Mesenchymal stem cell (in vitro differentiated cells and primary cell): ENCODE measurements around the gene RGS10.

Experiments
- DNase-seq: peaks from one replicate; pipeline ENCODE4 v3.0.0-alpha.2; 2013
- H2AFZ ChIP-seq: one replicate; pipeline ENCODE4 v1.6.1; 2013; ENCODE audit warnings: low read depth, mild to moderate bottlenecking, control low read depth, inconsistent platforms, low read length, moderate library complexity
- H2AK5ac ChIP-seq: 2 replicates; pipeline ENCODE4 v1.6.1; 2013; ENCODE audit warnings: low read length, moderate library complexity, mild to moderate bottlenecking, inconsistent platforms; ENCODE audit not compliant: severe bottlenecking
- H2BK120ac ChIP-seq: one replicate; pipeline ENCODE4 v1.6.1; 2013; ENCODE audit warnings: low read depth, mild to moderate bottlenecking, inconsistent platforms, low read length, moderate library complexity
- H2BK12ac ChIP-seq, 2 experiments: one replicate each; pipeline ENCODE4 v1.6.1; 2013; ENCODE audit warnings: inconsistent platforms in 2 of 2, low read length in 2 of 2, mild to moderate bottlenecking in 2 of 2, moderate library complexity in 2 of 2, control low read depth in 1 of 2
- H2BK15ac ChIP-seq: one replicate; pipeline ENCODE4 v1.6.1; 2013; ENCODE audit warnings: mild to moderate bottlenecking, low read depth, inconsistent platforms; ENCODE audit not compliant: poor library complexity, severe bottlenecking
- H2BK5ac ChIP-seq: 2 replicates; pipeline ENCODE4 v1.6.1; 2013; ENCODE audit warnings: low read depth, mild to moderate bottlenecking, low read length, control low read depth, inconsistent platforms; ENCODE audit not compliant: poor library complexity, severe bottlenecking
- H3K14ac ChIP-seq, 2 experiments: one replicate each; pipeline ENCODE4 v1.6.1; 2013; ENCODE audit warnings: inconsistent platforms in 2 of 2, low read length in 2 of 2, control low read depth in 1 of 2, mild to moderate bottlenecking in 1 of 2, moderate library complexity in 1 of 2
- H3K18ac ChIP-seq, 2 experiments: one replicate each; pipeline ENCODE4 v1.6.1; 2013; ENCODE audit warnings: inconsistent platforms in 2 of 2, low read length in 2 of 2, control low read depth in 1 of 2, low read depth in 1 of 2, mild to moderate bottlenecking in 1 of 2
- H3K23ac ChIP-seq, 2 experiments: one replicate each; pipeline ENCODE4 v1.6.1; 2013; ENCODE audit warnings: inconsistent platforms in 2 of 2, low read length in 2 of 2, mild to moderate bottlenecking in 2 of 2, moderate library complexity in 2 of 2, control low read depth in 1 of 2
- H3K27ac ChIP-seq: 2 replicates; pipeline ENCODE4 v1.5.1; 2013; ENCODE audit warnings: mild to moderate bottlenecking, moderate library complexity, low read length, control low read depth, inconsistent platforms; ENCODE audit not compliant: poor library complexity, severe bottlenecking
- H3K27me3 ChIP-seq, 2 experiments: 2 replicates each; pipeline versions ENCODE4 v1.6.1 to v1.7.0; 2013; ENCODE audit warnings: low read length in 2 of 2, mild to moderate bottlenecking in 2 of 2, moderate library complexity in 2 of 2, control low read depth in 1 of 2, inconsistent platforms in 1 of 2; ENCODE audit not compliant: control insufficient read depth in 1 of 2, insufficient read depth in 1 of 2
- H3K36me3 ChIP-seq, 2 experiments: 2 replicates each; pipeline versions ENCODE4 v1.6.1 to v1.7.0; 2013; ENCODE audit warnings: low read length in 2 of 2, control low read depth in 1 of 2, inconsistent platforms in 1 of 2, low read depth in 1 of 2, mild to moderate bottlenecking in 1 of 2; ENCODE audit not compliant: insufficient read depth in 2 of 2, control insufficient read depth in 1 of 2
- H3K4ac ChIP-seq, 2 experiments: one replicate each; pipeline ENCODE4 v1.6.1; 2013; ENCODE audit warnings: inconsistent platforms in 2 of 2, low read length in 2 of 2, mild to moderate bottlenecking in 2 of 2, moderate library complexity in 2 of 2, control low read depth in 1 of 2, low read depth in 1 of 2
- H3K4me1 ChIP-seq: 2 replicates; pipeline ENCODE4 v1.6.1; 2013; ENCODE audit warnings: low read depth, low read length, control low read depth; ENCODE audit not compliant: control insufficient read depth, insufficient read depth
- H3K4me2 ChIP-seq: 2 replicates; pipeline ENCODE4 v1.6.1; 2013; ENCODE audit warnings: low read length, mild to moderate bottlenecking, inconsistent platforms; ENCODE audit not compliant: poor library complexity, severe bottlenecking
- H3K4me3 ChIP-seq, 2 experiments: 2 replicates each; pipeline versions ENCODE4 v1.5.1 to v1.7.0; 2013; ENCODE audit warnings: low read length in 2 of 2, mild to moderate bottlenecking in 2 of 2, control low read depth in 1 of 2, low read depth in 1 of 2; ENCODE audit not compliant: insufficient read depth in 1 of 2
- H3K79me1 ChIP-seq: replicated peaks from 2 replicates; pipeline ENCODE4 v1.6.1; 2013; ENCODE audit warnings: mild to moderate bottlenecking, control low read depth, low read length, inconsistent platforms; ENCODE audit not compliant: poor library complexity, severe bottlenecking
- H3K9ac ChIP-seq: 2 replicates; pipeline ENCODE4 v1.7.0; 2013; ENCODE audit warnings: mild to moderate bottlenecking, low read length, moderate library complexity
- H3K9me3 ChIP-seq: 2 replicates; pipeline ENCODE4 v1.7.0; 2013; ENCODE audit warnings: mild to moderate bottlenecking, low read length; ENCODE audit not compliant: control insufficient read depth
- H4K8ac ChIP-seq: one replicate; pipeline ENCODE4 v1.6.1; 2013; ENCODE audit warnings: inconsistent platforms, mild to moderate bottlenecking, low read length, moderate library complexity
- H4K91ac ChIP-seq: one replicate; pipeline ENCODE4 v1.6.1; 2013; ENCODE audit warnings: mild to moderate bottlenecking, low read length, inconsistent platforms
- WGBS: methylation state at CpG from one replicate; pipeline ENCODE4 v1.1.7; 2013; ENCODE audit warnings: mixed read lengths; 5-methylcytosine and 5-hydroxymethylcytosine counted together

The RGS10 gene

DNA sequence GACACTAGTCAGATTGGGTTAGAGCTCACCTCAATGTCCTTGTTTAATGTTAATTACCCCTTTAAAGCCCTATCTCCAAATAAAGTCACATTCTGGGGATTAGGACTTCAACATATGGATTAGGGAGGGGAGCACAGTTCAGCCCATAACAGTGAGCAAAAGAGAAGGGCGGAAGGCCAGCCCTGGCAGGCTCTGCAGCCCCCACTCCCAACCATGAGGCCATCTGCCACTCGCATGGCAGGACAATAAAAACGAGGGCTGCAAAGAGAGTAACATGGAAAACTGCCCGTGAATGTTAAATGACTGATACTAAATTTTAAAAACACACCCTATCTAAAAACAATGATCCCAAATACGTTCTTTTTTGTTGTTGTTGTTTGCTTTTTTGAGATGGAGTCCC, 38.7 kb downstream of the RGS10 start:
- Histone ChIP-seq H4K8ac (no peak overlapping the region), H3K23ac (no peak overlapping the region), H3K9me3 (no peaks in the 10 kb centered on the region), H3K4me3 (no peak overlapping the region), H3K18ac (no peak overlapping the region), H3K27ac (no peak overlapping the region), H3K4ac (no peak overlapping the region), H3K4me1 (peaks cover 4% of the 10 kb centered on the region), H4K91ac (no peak overlapping the region), H3K79me1 (peaks cover 2% of the 10 kb centered on the region), H3K9ac (no peak overlapping the region), H2BK120ac (no peak overlapping the region), H3K4me2 (no peak overlapping the region), H3K27me3 (no peaks in the 10 kb centered on the region), H2BK15ac (no peak overlapping the region), H2BK5ac (no peak overlapping the region), H3K14ac (no peak overlapping the region), H3K36me3 (peaks cover 18 to 35% of the 10 kb centered on the region in 2 experiments), H2AFZ (no peak overlapping the region), H2BK12ac (no peak overlapping the region), H2AK5ac (no peak overlapping the region)
- 95% methylated on average over 5 of the region's 5 CpGs for WGBS
- DNase-seq: no peak

DNA sequence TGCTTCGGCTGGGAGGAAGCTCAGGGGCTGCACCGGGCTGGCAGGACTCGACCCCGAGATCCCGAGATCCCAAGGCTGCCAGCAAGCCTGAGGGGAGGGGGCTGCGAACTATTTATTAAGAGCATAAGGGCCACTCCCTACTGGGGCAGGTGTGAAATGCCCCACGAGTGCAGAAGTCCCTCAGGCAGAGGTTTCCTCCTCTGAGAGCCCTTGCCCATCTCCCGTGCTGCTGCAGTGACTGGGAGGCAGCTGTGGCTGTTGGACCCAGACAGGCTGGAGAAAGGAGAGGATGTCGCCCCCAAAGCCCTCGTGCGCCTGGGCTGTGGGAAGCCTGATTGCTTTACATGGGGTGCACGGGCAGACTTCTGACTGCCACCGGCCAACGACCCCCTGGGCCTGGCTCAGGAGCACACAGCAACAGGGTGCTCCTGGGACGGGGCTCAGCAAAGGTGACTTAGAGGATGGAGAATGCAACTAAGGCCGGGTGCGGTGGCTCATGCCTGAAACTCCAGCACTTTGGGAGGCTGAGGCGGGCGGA, 39.8 kb downstream of the RGS10 start:
- H4K91ac ChIP-seq: no peak overlapping the region
- H3K14ac ChIP-seq: no peak overlapping the region
- no peak overlapping the region for H2BK15ac ChIP-seq
- no peak overlapping the region for H3K27ac ChIP-seq
- WGBS: 75% methylated on average over 18 of the region's 19 CpGs
- H3K27me3 ChIP-seq: no peaks in the 10 kb centered on the region
- peaks cover 4% of the 10 kb centered on the region for H3K4me1 ChIP-seq
- no peak overlapping the region for H3K9ac ChIP-seq
- no peak overlapping the region for H3K4me2 ChIP-seq
- no peak overlapping the region for H4K8ac ChIP-seq
- no peak overlapping the region for H2BK5ac ChIP-seq
- H3K79me1 ChIP-seq: peaks cover 2% of the 10 kb centered on the region
- no peak for DNase-seq
- H2BK120ac ChIP-seq: no peak overlapping the region
- no peak overlapping the region for H3K4me3 ChIP-seq
- no peaks in the 10 kb centered on the region for H3K9me3 ChIP-seq
- no peak overlapping the region for H3K4ac ChIP-seq
- H2AFZ ChIP-seq: no peak overlapping the region
- peaks cover 18 to 31% of the 10 kb centered on the region in 2 experiments for H3K36me3 ChIP-seq
- H2BK12ac ChIP-seq: no peak overlapping the region
- H3K23ac ChIP-seq: no peak overlapping the region
- no peak overlapping the region for H3K18ac ChIP-seq
- H2AK5ac ChIP-seq: no peak overlapping the region

DNA sequence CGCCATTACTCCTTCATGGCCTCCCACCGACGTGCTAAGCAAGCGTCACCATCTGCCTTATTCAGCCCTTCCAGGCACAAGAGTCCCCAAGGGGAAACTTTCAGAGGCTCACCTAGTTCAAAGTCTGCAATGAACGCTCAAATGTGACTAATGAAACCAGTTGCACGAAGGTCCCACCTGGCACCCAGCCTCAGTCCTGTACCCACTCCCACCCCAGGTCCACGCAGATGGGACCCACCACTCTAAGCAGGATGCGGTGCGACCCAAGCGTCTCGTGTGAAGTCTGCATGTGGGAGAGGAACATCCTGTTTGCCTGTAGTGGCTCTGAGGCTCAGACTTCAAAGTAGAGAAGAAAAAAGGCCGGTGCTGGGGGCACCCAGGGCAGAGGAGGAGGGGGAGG, 40.3 kb downstream of the RGS10 start:
- Histone ChIP-seq H3K18ac (no peak overlapping the region), H3K4ac (no peak overlapping the region), H3K79me1 (peaks cover 2% of the 10 kb centered on the region), H2AFZ (no peak overlapping the region), H4K91ac (no peak overlapping the region), H3K27ac (no peak overlapping the region), H2BK5ac (no peak overlapping the region), H3K14ac (no peak overlapping the region), H3K23ac (no peak overlapping the region), H3K4me3 (no peak overlapping the region), H3K36me3 (peaks cover 18 to 31% of the 10 kb centered on the region in 2 experiments), H2BK15ac (no peak overlapping the region), H2AK5ac (no peak overlapping the region), H2BK120ac (no peak overlapping the region), H2BK12ac (no peak overlapping the region), H3K27me3 (no peaks in the 10 kb centered on the region), H4K8ac (no peak overlapping the region), H3K4me1 (peaks cover 4% of the 10 kb centered on the region), H3K9me3 (no peaks in the 10 kb centered on the region), H3K4me2 (no peak overlapping the region), H3K9ac (no peak overlapping the region)
- 68% methylated on average over 12 of the region's 12 CpGs for WGBS
- no peak for DNase-seq

DNA sequence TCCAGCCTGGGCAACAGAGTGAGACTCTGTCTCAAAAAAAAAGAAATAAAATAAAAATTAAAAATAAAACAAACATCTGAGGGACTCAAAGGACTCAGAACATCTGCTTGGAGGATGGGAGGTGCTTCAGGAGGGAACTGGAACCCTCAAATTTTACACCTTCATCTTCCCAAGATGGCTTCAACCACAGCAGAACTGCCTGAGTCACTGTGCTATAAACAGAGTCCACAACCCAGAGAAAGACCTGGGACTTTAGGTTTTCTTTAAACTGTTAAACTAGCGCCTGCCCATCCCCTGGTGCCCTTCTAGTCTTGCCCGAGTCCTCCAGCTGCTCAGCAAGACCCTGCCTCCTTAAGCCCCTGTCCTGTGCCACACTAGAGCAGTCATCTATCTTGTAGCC, 40.8 kb downstream of the RGS10 start:
- H4K91ac ChIP-seq: no peak overlapping the region
- H3K79me1 ChIP-seq: peaks cover 2% of the 10 kb centered on the region
- 94% methylated on average over 2 of the region's 2 CpGs for WGBS
- H3K9ac ChIP-seq: no peak overlapping the region
- no peak overlapping the region for H3K14ac ChIP-seq
- H3K4me1 ChIP-seq: peaks cover 4% of the 10 kb centered on the region
- H3K27ac ChIP-seq: no peak overlapping the region
- no peaks in the 10 kb centered on the region for H3K27me3 ChIP-seq
- no peak overlapping the region for H2AK5ac ChIP-seq
- no peak overlapping the region for H4K8ac ChIP-seq
- H3K4me3 ChIP-seq: no peak overlapping the region
- no peak overlapping the region for H3K18ac ChIP-seq
- H2BK5ac ChIP-seq: no peak overlapping the region
- no peak overlapping the region for H2BK12ac ChIP-seq
- no peak for DNase-seq
- no peak overlapping the region for H3K4ac ChIP-seq
- no peaks in the 10 kb centered on the region for H3K9me3 ChIP-seq
- H3K23ac ChIP-seq: no peak overlapping the region
- H3K36me3 ChIP-seq: peaks cover 18 to 31% of the 10 kb centered on the region in 2 experiments
- no peak overlapping the region for H2BK120ac ChIP-seq
- no peak overlapping the region for H2BK15ac ChIP-seq
- no peak overlapping the region for H2AFZ ChIP-seq
- no peak overlapping the region for H3K4me2 ChIP-seq
